Endothelial cell of umbilical vein (primary cell): Measurements from ENCODE around the gene SLMAP.

Experiments used
- EZH2 ChIP-seq: IDR thresholded peaks from 2 replicates; pipeline ENCODE4 v1.6.1; 2012; ENCODE audit warnings: borderline replicate concordance, low read depth, mild to moderate bottlenecking, moderate library complexity, low read length, inconsistent platforms; ENCODE audit not compliant: severe bottlenecking
- MYC ChIP-seq: IDR thresholded peaks from one replicate; pipeline ENCODE4 v1.6.1; 2011; ENCODE audit warnings: mild to moderate bottlenecking, low read depth, low read length
- POLR2A ChIP-seq: IDR thresholded peaks from 2 replicates; pipeline ENCODE4 v1.6.1; 2012; ENCODE audit warnings: low read depth, mild to moderate bottlenecking, control low read depth, low read length
- TF ChIP-seq, protein P1 (sequence below), 2 donors: IDR thresholded peaks; 1 replicate in 1 of 2; 2 replicates in 1 of 2; pipeline ENCODE4 v1.5.1; 2011; ENCODE audit warnings: low read length in 2 of 2, mild to moderate bottlenecking in 2 of 2, moderate library complexity in 2 of 2, control low read depth in 1 of 2, inconsistent platforms in 1 of 2, low read depth in 1 of 2; ENCODE audit not compliant: insufficient read depth in 1 of 2; ENCODE audit errors: extremely low read depth in 1 of 2

DNA sequence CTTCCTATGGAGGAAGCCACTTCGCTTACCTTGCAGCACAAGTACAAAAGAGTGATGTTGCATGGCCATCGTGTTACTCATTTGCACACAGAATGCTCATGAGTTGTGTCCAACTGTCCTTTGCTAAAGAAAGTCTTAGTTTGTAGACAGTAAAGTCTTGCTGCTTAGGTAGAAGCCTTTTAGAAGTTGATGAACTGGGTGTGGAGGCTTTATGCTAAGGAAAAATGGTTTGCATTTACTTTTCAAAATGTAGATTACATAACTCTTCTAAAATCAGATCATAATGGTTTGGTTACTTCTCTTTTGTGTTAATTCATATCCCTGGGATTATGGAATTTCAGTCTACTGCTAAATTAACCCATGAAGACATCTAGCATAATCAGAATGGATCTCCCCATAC, 167.6 kb downstream of the SLMAP start:
- TF ChIP-seq, protein P1, sequence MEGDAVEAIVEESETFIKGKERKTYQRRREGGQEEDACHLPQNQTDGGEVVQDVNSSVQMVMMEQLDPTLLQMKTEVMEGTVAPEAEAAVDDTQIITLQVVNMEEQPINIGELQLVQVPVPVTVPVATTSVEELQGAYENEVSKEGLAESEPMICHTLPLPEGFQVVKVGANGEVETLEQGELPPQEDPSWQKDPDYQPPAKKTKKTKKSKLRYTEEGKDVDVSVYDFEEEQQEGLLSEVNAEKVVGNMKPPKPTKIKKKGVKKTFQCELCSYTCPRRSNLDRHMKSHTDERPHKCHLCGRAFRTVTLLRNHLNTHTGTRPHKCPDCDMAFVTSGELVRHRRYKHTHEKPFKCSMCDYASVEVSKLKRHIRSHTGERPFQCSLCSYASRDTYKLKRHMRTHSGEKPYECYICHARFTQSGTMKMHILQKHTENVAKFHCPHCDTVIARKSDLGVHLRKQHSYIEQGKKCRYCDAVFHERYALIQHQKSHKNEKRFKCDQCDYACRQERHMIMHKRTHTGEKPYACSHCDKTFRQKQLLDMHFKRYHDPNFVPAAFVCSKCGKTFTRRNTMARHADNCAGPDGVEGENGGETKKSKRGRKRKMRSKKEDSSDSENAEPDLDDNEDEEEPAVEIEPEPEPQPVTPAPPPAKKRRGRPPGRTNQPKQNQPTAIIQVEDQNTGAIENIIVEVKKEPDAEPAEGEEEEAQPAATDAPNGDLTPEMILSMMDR (IDR thresholded peaks at IDR 0.05; ENCODE audit: extremely low read depth in 1 of 2, insufficient read depth in 1 of 2, low read depth in 1 of 2, low read length in 2 of 2) = no peak
- TF ChIP-seq POLR2A (no peak), EZH2 (no peak), MYC (no peak)
